22Rv1 (cell line): Measurements from ENCODE around the gene ACP3.

Experiments used
- ZFX ChIP-seq: fragments of 450-650 bp; IDR thresholded peaks from 2 replicates; pipeline ENCODE4 v1.6.1; 2017; ENCODE audit warnings: antibody characterized with exemption, borderline replicate concordance
- TF ChIP-seq, protein P1 (sequence below): fragments of 450-650 bp; IDR thresholded peaks from 2 replicates; pipeline ENCODE4 v1.5.1; 2017; ENCODE audit warnings: mild to moderate bottlenecking

DNA sequence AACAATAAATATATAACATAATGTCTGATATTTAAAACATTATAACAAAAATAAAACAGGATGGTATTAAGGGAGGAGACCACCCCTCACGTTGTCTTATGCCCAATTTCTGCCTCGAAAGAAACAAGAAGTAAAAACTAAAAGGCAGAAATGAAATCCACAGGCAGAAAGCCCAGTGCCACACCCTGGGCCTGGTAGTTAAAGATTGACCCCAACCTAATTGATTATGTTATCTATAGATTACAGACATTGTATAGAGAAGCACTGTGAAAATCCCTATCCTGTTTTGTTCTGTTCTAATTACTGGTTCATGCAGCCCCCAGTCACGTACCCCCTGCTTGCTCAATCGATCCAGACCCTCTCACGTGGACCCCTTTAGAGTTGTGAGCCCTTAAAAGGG is 22.3 kb upstream of the ACP3 start:
- TF ChIP-seq, protein P1, sequence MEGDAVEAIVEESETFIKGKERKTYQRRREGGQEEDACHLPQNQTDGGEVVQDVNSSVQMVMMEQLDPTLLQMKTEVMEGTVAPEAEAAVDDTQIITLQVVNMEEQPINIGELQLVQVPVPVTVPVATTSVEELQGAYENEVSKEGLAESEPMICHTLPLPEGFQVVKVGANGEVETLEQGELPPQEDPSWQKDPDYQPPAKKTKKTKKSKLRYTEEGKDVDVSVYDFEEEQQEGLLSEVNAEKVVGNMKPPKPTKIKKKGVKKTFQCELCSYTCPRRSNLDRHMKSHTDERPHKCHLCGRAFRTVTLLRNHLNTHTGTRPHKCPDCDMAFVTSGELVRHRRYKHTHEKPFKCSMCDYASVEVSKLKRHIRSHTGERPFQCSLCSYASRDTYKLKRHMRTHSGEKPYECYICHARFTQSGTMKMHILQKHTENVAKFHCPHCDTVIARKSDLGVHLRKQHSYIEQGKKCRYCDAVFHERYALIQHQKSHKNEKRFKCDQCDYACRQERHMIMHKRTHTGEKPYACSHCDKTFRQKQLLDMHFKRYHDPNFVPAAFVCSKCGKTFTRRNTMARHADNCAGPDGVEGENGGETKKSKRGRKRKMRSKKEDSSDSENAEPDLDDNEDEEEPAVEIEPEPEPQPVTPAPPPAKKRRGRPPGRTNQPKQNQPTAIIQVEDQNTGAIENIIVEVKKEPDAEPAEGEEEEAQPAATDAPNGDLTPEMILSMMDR = no peak
- TF ChIP-seq ZFX = no peak
